ENCODE results near the gene PPP1R15B.

PPP1R15B gene

DNA sequence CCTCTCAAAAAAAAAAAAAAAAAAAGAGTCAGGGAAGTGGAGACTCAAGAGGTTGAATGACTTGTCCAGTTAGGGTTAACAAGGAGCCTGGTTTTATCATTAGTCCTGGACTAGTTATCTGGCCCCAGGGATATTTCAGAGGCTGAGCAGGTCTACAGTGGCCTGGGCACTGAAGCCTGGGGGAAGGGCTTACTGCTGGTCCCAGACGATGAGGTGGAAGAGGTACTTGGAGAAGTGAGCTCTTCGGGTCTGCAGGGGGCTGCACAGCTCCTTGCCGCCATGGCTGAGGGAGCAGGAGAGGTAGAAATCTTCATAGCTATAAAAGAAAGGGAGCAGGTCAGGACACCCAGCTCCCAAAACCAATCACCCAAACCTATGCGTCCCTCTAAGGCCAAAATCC lies 42.9 kb upstream of the PPP1R15B start:
- no peak overlapping the region for H3K4me3 ChIP-seq (ENCODE audit: low read depth, low read length)
- TF ChIP-seq, protein P1, sequence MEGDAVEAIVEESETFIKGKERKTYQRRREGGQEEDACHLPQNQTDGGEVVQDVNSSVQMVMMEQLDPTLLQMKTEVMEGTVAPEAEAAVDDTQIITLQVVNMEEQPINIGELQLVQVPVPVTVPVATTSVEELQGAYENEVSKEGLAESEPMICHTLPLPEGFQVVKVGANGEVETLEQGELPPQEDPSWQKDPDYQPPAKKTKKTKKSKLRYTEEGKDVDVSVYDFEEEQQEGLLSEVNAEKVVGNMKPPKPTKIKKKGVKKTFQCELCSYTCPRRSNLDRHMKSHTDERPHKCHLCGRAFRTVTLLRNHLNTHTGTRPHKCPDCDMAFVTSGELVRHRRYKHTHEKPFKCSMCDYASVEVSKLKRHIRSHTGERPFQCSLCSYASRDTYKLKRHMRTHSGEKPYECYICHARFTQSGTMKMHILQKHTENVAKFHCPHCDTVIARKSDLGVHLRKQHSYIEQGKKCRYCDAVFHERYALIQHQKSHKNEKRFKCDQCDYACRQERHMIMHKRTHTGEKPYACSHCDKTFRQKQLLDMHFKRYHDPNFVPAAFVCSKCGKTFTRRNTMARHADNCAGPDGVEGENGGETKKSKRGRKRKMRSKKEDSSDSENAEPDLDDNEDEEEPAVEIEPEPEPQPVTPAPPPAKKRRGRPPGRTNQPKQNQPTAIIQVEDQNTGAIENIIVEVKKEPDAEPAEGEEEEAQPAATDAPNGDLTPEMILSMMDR (IDR thresholded peaks at IDR 0.05; ENCODE audit: low read depth, low read length), result no peak

DNA sequence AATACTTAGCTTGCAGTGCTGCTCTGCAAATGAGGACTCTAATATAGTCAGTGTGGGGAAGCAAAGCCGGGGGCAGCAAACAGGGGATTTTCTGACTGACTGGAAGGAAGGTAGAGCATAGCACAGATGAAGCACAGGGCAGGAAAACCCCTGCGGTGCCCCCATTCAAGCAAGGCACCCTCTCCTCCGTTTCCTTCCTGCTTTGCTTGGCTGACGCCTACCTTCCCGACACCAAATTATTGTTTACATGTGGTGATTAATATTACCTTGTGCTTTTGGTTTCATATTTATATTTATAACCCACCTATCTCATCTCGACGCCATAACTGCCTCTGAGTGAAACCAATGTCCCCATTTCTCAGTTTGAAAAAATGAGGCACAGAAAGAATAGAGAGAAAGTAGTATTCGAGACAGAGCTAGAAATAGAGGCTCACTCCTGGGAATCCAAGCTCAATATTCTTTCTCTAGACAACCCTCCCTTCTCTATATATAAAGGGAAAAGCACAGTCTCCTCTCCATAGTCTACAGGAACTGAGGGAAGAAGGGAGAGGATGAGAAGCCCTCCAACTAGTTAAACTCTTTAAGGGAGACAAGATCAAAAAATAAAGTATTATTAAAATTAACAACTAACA lies 41.6 kb upstream of the PPP1R15B start:
- TF ChIP-seq, protein P1 (IDR thresholded peaks at IDR 0.05; ENCODE audit: low read depth, low read length), result no peak
- no peak overlapping the region for H3K4me3 ChIP-seq (ENCODE audit: low read depth, low read length)

DNA sequence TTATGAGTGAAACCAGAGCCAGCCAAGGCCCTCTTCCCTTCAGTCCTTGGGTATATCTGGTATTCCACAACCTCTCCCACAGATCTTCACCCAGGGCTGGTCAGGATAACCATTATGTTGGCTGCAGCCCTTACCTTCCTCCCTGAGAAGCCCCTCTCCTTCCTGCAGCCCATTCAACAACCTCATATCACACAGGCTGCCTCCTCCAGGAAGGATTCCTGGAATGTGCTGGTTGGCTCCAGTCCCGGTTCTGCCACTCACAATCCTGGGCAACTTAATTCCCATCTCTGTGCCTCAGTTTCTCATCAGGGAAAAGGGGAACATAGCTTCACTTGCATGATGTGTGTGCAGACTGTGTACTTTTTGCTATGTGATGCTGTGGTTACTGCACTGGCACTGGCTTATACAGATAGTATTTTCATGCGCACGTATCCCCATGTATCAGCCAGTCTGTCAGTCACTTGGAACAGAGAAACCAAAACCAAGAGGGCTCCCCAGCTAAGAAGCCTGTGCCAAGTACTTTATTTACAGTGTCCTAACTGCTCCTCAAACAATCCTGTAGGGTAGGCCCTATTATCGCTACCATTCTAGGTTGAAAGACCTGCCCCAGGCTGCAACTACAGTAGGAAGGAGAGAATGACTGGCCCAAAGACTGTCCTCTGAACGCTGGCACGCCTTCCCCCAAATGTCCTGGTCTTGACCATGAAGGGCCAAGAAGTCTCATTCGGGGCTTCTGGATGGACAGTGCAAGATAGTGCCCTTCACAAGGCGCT lies 39.9 kb upstream of the PPP1R15B start:
- no peak overlapping the region for H3K4me3 ChIP-seq (ENCODE audit: low read depth, low read length)
- TF ChIP-seq, protein P1 (IDR thresholded peaks at IDR 0.05; ENCODE audit: low read depth, low read length), result no peak

DNA sequence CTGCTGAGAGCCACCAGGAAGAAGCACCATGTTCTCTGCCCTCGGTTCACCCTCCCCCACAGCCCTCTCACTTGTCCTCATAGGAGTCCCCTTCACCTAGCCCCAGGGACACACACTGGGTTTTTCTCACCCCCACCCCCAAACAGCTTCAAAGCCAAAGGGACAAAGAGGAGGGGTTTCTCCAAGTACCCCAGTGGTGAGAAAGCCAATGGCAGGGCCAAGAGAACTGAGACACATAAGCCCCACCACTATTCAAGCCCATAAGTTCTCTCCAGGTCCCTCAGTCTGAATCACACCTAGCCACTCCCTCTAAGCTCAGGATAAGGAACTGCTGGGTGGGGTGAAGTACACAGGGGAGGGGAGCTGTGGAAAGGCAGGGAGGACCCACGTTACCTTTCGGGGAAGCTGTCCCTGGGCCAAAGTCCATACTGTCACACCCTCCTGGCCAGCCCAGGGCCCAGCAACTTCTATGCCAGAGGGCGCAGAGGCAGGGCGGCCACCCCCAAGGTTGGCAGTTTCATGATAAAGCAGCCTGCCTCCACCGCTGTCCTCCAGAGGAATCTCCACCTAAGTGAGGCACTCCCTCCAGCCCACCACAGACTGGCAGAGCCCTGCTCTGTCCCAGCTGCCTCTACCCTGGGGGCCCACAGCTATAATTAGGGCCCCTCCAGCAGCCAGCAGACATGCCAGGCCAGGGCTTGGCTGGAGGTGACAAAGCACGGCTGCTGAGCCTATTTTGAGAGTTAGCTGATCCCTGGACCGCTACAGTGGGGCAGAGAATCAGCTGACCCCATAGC lies 39.0 kb upstream of the PPP1R15B start:
- H3K4me3 ChIP-seq (ENCODE audit: low read depth, low read length), result no peak overlapping the region
- TF ChIP-seq, protein P1 (IDR thresholded peaks at IDR 0.05; ENCODE audit: low read depth, low read length), result no peak

DNA sequence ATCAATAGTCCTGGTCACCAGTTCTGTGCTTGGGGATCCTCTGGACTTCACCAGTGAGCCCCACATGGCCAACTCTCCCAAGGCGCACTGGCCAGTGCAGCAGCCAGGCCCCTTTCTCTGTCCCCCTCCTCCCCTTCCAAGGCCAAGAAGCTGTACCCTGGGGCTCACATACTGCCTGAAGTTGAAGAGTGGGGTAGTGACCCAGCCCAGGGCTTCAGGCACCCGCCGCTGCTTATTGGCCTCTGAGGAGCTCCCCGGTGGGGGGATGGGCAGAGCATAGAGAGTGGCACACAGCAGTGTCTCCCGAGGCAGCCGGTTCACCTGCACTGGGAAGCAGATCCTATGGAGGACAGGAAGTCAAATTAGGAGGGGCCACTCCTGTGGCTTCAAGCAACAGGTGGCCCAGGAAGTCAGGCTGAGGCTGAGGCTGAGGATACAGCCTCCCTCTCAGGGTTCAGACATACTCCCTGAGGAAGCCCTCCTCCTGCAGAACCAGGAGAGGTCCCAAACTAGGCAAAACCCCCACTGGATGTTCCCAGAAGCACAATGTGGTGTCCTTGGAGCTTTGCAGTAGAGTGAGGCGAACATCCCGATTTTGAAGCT lies 38.2 kb upstream of the PPP1R15B start:
- no peak overlapping the region for H3K4me3 ChIP-seq (ENCODE audit: low read depth, low read length)
- TF ChIP-seq, protein P1 (IDR thresholded peaks at IDR 0.05; ENCODE audit: low read depth, low read length), result no peak

DNA sequence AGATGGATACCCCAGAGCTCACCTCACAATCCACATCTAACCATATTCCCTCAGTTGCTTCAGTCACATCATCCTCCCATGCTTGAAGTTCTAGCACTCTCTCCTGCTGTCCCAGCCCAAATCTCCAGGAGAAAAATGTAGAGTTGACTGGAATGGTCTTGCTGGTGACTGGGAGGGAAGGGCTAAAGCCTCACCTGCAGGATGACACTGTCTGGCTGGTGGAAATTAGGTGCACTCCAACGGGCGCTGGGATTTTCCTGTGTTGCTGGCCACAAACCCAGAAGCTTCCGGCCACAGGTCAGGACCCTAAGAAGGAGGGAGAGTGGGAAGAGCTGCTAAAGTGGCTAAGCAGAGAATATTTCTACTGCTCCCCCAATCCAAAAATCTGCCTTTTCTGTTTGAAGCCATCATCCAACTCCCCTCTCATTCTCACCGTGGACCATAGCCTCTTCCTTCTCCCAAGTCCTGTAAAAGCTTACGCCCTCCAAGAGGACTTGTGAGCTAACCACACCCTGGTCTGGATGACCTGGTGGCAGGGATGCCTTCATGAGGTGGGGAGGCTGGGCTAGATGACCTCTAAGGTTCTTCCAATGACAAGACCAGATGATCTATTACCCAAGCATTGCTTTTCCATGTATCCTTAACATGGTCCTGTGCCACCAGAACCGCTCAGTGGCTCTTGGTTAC lies 37.5 kb upstream of the PPP1R15B start:
- no peak overlapping the region for H3K4me3 ChIP-seq (ENCODE audit: low read depth, low read length)
- TF ChIP-seq, protein P1 (IDR thresholded peaks at IDR 0.05; ENCODE audit: low read depth, low read length), result no peak
